ENCODE data around the gene ENDOU. TPM values are rescaled to one million over a fixed set of nuclear protein-coding genes. Genes with fewer than 3 reads are reported as not detected.

ENDOU gene
- total RNA-seq, 1 experiment from 2014 or later: not detected

DNA sequence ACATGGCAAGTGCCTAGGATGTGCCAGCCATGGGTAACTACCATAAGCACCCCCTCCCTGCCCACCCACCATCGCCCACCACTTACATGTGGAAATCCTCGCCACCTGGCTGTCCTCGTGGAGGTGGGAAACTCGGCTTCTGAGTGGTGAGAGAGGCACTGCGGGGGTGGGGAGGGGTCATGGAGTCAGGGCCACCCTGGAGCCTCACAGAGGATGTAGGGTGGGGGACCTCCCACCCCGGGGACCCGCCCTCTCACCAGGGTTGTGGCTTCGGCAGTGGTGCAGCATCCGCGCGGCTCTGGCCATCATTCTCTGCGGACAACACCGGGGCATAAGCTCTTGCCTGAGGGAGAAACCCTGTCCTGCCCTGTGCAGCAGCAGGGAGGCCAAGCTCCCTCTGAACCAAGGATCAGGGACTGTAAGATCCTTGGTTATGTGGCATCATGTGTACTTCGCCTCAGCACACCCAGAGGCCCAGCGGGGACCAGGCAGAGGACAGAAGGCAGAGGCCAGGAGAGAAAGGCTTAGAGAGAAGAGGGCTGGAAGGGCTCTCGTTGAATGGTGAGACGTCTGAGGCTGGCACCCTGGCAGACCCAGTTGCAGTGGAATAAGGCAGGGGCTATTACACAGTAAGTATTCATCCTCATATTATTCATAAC lies 12.8 kb upstream of the ENDOU start:
- no peaks in the 10 kb centered on the region for H3K9me3 ChIP-seq (ENCODE audit: control insufficient read depth in 1 of 2, insufficient read depth in 1 of 2, low read depth in 1 of 2, low read length in 2 of 2)
- ChIA-PET RAD21 (ENCODE audit: low non-redundant PET in 1 of 2, low total read pairs in 2 of 2, uncharacterized antibody in 2 of 2, unreplicated experiment in 2 of 2) (no interaction called here), CTCF (interaction anchor here (2.8 kb wide), 1 partner anchor 100 kb away, joined by 17 read pairs; no protein-coding TSS in a partner anchor), POLR2A (no interaction called here)
- H3K4me3 ChIP-seq (replicated peaks in 1 of 2; ENCODE audit: low read depth in 1 of 2, low read length in 2 of 2): no peak overlapping the region
- no peak overlapping the region for H3K4me2 ChIP-seq (ENCODE audit: low read length)
- ATAC-seq: no peak
- no peak overlapping the region for H3K9ac ChIP-seq (ENCODE audit: low read length)
- no peak for DNase-seq (ENCODE audit: low read depth, low spot score)
- H3K36me3 ChIP-seq (ENCODE audit: control insufficient read depth in 1 of 2, insufficient read depth in 2 of 2, low read length in 2 of 2): no peaks in the 10 kb centered on the region
- H4K20me1 ChIP-seq (ENCODE audit: insufficient read depth): no peaks in the 10 kb centered on the region
- BruUV-seq (replicated peaks): no TSS peak
- no peaks in the 10 kb centered on the region for H3K27me3 ChIP-seq (ENCODE audit: insufficient read depth, low read length)
- no peaks in the 10 kb centered on the region for H3K79me2 ChIP-seq (ENCODE audit: insufficient read depth, low read length)
- no peak overlapping the region for H2AFZ ChIP-seq (ENCODE audit: low read depth, low read length, poor library complexity, severe bottlenecking)
- H3K4me1 ChIP-seq (ENCODE audit: control insufficient read depth in 1 of 2, insufficient read depth in 2 of 2, low read length in 2 of 2): peaks cover 26 to 37% of the 10 kb centered on the region in 2 experiments
- intact Hi-C loops (cut with micrococcal nuclease): no loop called here
- no peaks in the 10 kb centered on the region for H3K9me2 ChIP-seq (ENCODE audit: insufficient read depth)
- no peak overlapping the region for H3K27ac ChIP-seq (ENCODE audit: low read depth, low read length)
- TF ChIP-seq ZFX (IDR thresholded peaks at IDR 0.05): no peak
- TF ChIP-seq RAD21 (IDR thresholded peaks at IDR 0.05; ENCODE audit: low read depth): no peak
- TF ChIP-seq YY1 (IDR thresholded peaks at IDR 0.05; ENCODE audit: extremely low read depth, insufficient replicate concordance, low read depth, low read length): no peak
- TF ChIP-seq FOSL1 (IDR thresholded peaks at IDR 0.05; ENCODE audit: low read depth): no peak
- TF ChIP-seq SRF (IDR thresholded peaks at IDR 0.05; ENCODE audit: low read depth): no peak
- TF ChIP-seq EZH2phosphoT487 (IDR thresholded peaks at IDR 0.05; ENCODE audit: borderline replicate concordance): no peak
- no peak for TF ChIP-seq SIN3A (IDR thresholded peaks at IDR 0.05; ENCODE audit: low read depth)
- no peak for TF ChIP-seq CEBPB (IDR thresholded peaks at IDR 0.05; ENCODE audit: low read depth)
- TF ChIP-seq EGR1 (IDR thresholded peaks at IDR 0.05; ENCODE audit: low read depth): no peak
- no peak for TF ChIP-seq SP1 (IDR thresholded peaks at IDR 0.05; ENCODE audit: low read depth)
- no peak for TF ChIP-seq POLR2AphosphoS5 (IDR thresholded peaks at IDR 0.05; ENCODE audit: low read depth, low read length)
- TF ChIP-seq, protein P1, sequence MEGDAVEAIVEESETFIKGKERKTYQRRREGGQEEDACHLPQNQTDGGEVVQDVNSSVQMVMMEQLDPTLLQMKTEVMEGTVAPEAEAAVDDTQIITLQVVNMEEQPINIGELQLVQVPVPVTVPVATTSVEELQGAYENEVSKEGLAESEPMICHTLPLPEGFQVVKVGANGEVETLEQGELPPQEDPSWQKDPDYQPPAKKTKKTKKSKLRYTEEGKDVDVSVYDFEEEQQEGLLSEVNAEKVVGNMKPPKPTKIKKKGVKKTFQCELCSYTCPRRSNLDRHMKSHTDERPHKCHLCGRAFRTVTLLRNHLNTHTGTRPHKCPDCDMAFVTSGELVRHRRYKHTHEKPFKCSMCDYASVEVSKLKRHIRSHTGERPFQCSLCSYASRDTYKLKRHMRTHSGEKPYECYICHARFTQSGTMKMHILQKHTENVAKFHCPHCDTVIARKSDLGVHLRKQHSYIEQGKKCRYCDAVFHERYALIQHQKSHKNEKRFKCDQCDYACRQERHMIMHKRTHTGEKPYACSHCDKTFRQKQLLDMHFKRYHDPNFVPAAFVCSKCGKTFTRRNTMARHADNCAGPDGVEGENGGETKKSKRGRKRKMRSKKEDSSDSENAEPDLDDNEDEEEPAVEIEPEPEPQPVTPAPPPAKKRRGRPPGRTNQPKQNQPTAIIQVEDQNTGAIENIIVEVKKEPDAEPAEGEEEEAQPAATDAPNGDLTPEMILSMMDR (IDR thresholded peaks at IDR 0.05 in 2 of 3, conservative IDR thresholded peaks at IDR 0.05 in 1 of 3; ENCODE audit: borderline replicate concordance in 1 of 3, insufficient read depth in 1 of 3, low read depth in 2 of 3, low read length in 2 of 3): no peak
- TF ChIP-seq, protein P2, sequence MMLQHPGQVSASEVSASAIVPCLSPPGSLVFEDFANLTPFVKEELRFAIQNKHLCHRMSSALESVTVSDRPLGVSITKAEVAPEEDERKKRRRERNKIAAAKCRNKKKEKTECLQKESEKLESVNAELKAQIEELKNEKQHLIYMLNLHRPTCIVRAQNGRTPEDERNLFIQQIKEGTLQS (IDR thresholded peaks at IDR 0.05): no peak
- TF ChIP-seq, protein P3, sequence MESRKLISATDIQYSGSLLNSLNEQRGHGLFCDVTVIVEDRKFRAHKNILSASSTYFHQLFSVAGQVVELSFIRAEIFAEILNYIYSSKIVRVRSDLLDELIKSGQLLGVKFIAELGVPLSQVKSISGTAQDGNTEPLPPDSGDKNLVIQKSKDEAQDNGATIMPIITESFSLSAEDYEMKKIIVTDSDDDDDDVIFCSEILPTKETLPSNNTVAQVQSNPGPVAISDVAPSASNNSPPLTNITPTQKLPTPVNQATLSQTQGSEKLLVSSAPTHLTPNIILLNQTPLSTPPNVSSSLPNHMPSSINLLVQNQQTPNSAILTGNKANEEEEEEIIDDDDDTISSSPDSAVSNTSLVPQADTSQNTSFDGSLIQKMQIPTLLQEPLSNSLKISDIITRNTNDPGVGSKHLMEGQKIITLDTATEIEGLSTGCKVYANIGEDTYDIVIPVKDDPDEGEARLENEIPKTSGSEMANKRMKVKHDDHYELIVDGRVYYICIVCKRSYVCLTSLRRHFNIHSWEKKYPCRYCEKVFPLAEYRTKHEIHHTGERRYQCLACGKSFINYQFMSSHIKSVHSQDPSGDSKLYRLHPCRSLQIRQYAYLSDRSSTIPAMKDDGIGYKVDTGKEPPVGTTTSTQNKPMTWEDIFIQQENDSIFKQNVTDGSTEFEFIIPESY (IDR thresholded peaks at IDR 0.05; ENCODE audit: extremely low read depth, insufficient replicate concordance, low read length): no peak
